ENCODE data around the gene UQCR10. TPM values are rescaled to one million over a fixed set of nuclear protein-coding genes. Genes with fewer than 3 reads are reported as not detected.

Gene UQCR10
- 10 to 100 TPM; 83.6 to 84.2 TPM for total RNA-seq

- Mint-ChIP-seq H3K4me3 (peak within 1 kb of the TSS; percentile 91), H3K27ac (peak within 1 kb of the TSS; percentile 90), H3K27me3 (no peaks in the 10 kb centered on the region), H3K36me3 (peaks cover 21% of the 10 kb centered on the region), H3K4me1 (peaks cover 24% of the 10 kb centered on the region), H3K9me3 (no peaks in the 10 kb centered on the region)
- ATAC-seq (ENCODE audit: low read depth) (peak; percentile 79), DNase-seq (peak; percentile 91)
- POLR2A ChIA-PET = interaction anchor here (0.6 to 1.6 kb wide), 5 partner anchors 16 to 384 kb away, joined by 3 to 5 read pairs (median 4); partner anchors contain the start of genes ASCC2 and MTMR3
Observed at GRCh38 chr22:29767171-29768051, at the start of gene UQCR10. TSS of gene UQCR10 (plus strand) at chr22:29767369. CDS start at chr22:29767399, 30 bp downstream.

- ATAC-seq (ENCODE audit: low read depth) = no peak
- POLR2A ChIA-PET = no interaction called here
- no peak overlapping the region for H3K27ac Mint-ChIP-seq
- no peaks in the 10 kb centered on the region for H3K9me3 Mint-ChIP-seq
- no peak for DNase-seq
- H3K4me3 Mint-ChIP-seq = no peak overlapping the region
- H3K36me3 Mint-ChIP-seq = no peaks in the 10 kb centered on the region
- peaks cover 48% of the 10 kb centered on the region for H3K27me3 Mint-ChIP-seq
- H3K4me1 Mint-ChIP-seq = no peaks in the 10 kb centered on the region
Observed at GRCh38 chr22:29717789-29718188, 49.4 kb upstream of the UQCR10 start.

GRCh38 chr22:29718949-29719898 is 47.9 kb upstream of the UQCR10 start:
- POLR2A ChIA-PET = interaction anchor here (0.5 kb wide), 1 partner anchor 675 kb away, joined by 3 read pairs; no protein-coding TSS in a partner anchor

GRCh38 chr22:29719899-29720645 is 47.1 kb upstream of the UQCR10 start, which contains the start of gene CABP7:
TSS of gene CABP7 (plus strand) at chr22:29720003. CDS start at chr22:29720425, 422 bp downstream.
- Mint-ChIP-seq H3K4me3 (peak within 1 kb of the TSS; percentile 45), H3K27ac (no peak within 1 kb of the TSS), H3K27me3 (peaks cover 44% of the 10 kb centered on the region), H3K4me1 (no peaks in the 10 kb centered on the region), H3K36me3 (no peaks in the 10 kb centered on the region), H3K9me3 (no peaks in the 10 kb centered on the region)
- ATAC-seq (ENCODE audit: low read depth) (no peak), DNase-seq (no peak)
- POLR2A ChIA-PET = no interaction called here

More at GRCh38 chr22:29718949-29719898, 47.9 kb upstream of the UQCR10 start:
- H3K27me3 Mint-ChIP-seq = peaks cover 47% of the 10 kb centered on the region
- ATAC-seq (ENCODE audit: low read depth) = no peak
- no peaks in the 10 kb centered on the region for H3K36me3 Mint-ChIP-seq
- no peaks in the 10 kb centered on the region for H3K4me1 Mint-ChIP-seq
- no peak overlapping the region for H3K27ac Mint-ChIP-seq
- H3K9me3 Mint-ChIP-seq = no peaks in the 10 kb centered on the region
- DNase-seq = no peak
- H3K4me3 Mint-ChIP-seq = peak overlapping the region; percentile 45

- Mint-ChIP-seq H3K4me3 (no peak overlapping the region), H3K27ac (no peak overlapping the region), H3K9me3 (no peaks in the 10 kb centered on the region), H3K27me3 (peaks cover 47% of the 10 kb centered on the region), H3K4me1 (no peaks in the 10 kb centered on the region), H3K36me3 (no peaks in the 10 kb centered on the region)
- no peak for DNase-seq
- POLR2A ChIA-PET = no interaction called here
- no peak for ATAC-seq (ENCODE audit: low read depth)
Observed at GRCh38 chr22:29720811-29721323, 46.3 kb upstream of the UQCR10 start.

- ATAC-seq (ENCODE audit: low read depth) = no peak
- peaks cover 38% of the 10 kb centered on the region for H3K27me3 Mint-ChIP-seq
- no peaks in the 10 kb centered on the region for H3K9me3 Mint-ChIP-seq
- POLR2A ChIA-PET = no interaction called here
- no peaks in the 10 kb centered on the region for H3K4me1 Mint-ChIP-seq
- DNase-seq = no peak
- H3K27ac Mint-ChIP-seq = no peak overlapping the region
- H3K36me3 Mint-ChIP-seq = no peaks in the 10 kb centered on the region
- H3K4me3 Mint-ChIP-seq = no peak overlapping the region
Observed at GRCh38 chr22:29722151-29722550, 45.0 kb upstream of the UQCR10 start.

GRCh38 chr22:29722587-29722986 is 44.6 kb upstream of the UQCR10 start:
- Mint-ChIP-seq H3K4me3 (no peak overlapping the region), H3K4me1 (no peaks in the 10 kb centered on the region), H3K36me3 (no peaks in the 10 kb centered on the region), H3K9me3 (no peaks in the 10 kb centered on the region), H3K27ac (no peak overlapping the region), H3K27me3 (peaks cover 35% of the 10 kb centered on the region)
- no peak for ATAC-seq (ENCODE audit: low read depth)
- POLR2A ChIA-PET = no interaction called here
- no peak for DNase-seq

- POLR2A ChIA-PET = no interaction called here
- H3K27ac Mint-ChIP-seq = no peak overlapping the region
- no peak for DNase-seq
- peaks cover 23% of the 10 kb centered on the region for H3K27me3 Mint-ChIP-seq
- H3K4me3 Mint-ChIP-seq = no peak overlapping the region
- no peaks in the 10 kb centered on the region for H3K9me3 Mint-ChIP-seq
- no peaks in the 10 kb centered on the region for H3K4me1 Mint-ChIP-seq
- ATAC-seq (ENCODE audit: low read depth) = no peak
- no peaks in the 10 kb centered on the region for H3K36me3 Mint-ChIP-seq
Observed at GRCh38 chr22:29723766-29724165, 43.4 kb upstream of the UQCR10 start.

- no peaks in the 10 kb centered on the region for H3K4me1 Mint-ChIP-seq
- POLR2A ChIA-PET = no interaction called here
- ATAC-seq (ENCODE audit: low read depth) (no peak), DNase-seq (no peak)
- H3K9me3 Mint-ChIP-seq = no peaks in the 10 kb centered on the region
- no peaks in the 10 kb centered on the region for H3K36me3 Mint-ChIP-seq
- H3K4me3 Mint-ChIP-seq = no peak overlapping the region
- peaks cover 14% of the 10 kb centered on the region for H3K27me3 Mint-ChIP-seq
- H3K27ac Mint-ChIP-seq = no peak overlapping the region
Observed at GRCh38 chr22:29724843-29725242, 42.3 kb upstream of the UQCR10 start.

- peaks cover 14% of the 10 kb centered on the region for H3K27me3 Mint-ChIP-seq
- no peak overlapping the region for H3K27ac Mint-ChIP-seq
- POLR2A ChIA-PET = no interaction called here
- H3K36me3 Mint-ChIP-seq = no peaks in the 10 kb centered on the region
- no peaks in the 10 kb centered on the region for H3K9me3 Mint-ChIP-seq
- no peak overlapping the region for H3K4me3 Mint-ChIP-seq
- DNase-seq (no peak), ATAC-seq (ENCODE audit: low read depth) (no peak)
- no peaks in the 10 kb centered on the region for H3K4me1 Mint-ChIP-seq
Observed at GRCh38 chr22:29726106-29726505, 41.1 kb upstream of the UQCR10 start.

GRCh38 chr22:29726512-29727130 is 40.5 kb upstream of the UQCR10 start:
- H3K36me3 Mint-ChIP-seq = no peaks in the 10 kb centered on the region
- no peak for DNase-seq

GRCh38 chr22:29727131-29727523 is 40.0 kb upstream of the UQCR10 start:
- POLR2A ChIA-PET = no interaction called here
- Mint-ChIP-seq H3K36me3 (no peaks in the 10 kb centered on the region), H3K4me3 (no peak overlapping the region), H3K27me3 (peaks cover 8% of the 10 kb centered on the region), H3K9me3 (no peaks in the 10 kb centered on the region), H3K27ac (no peak overlapping the region), H3K4me1 (no peaks in the 10 kb centered on the region)
- DNase-seq (peak; percentile 50), ATAC-seq (ENCODE audit: low read depth) (no peak)

More at GRCh38 chr22:29726512-29727130, 40.5 kb upstream of the UQCR10 start:
- Mint-ChIP-seq H3K4me1 (no peaks in the 10 kb centered on the region), H3K27me3 (peaks cover 10% of the 10 kb centered on the region), H3K27ac (no peak overlapping the region), H3K4me3 (no peak overlapping the region), H3K9me3 (no peaks in the 10 kb centered on the region)
- ATAC-seq (ENCODE audit: low read depth) = no peak
- POLR2A ChIA-PET = no interaction called here
